Neutrophil (primary cell): ENCODE measurements around the gene MCC.

ENCODE experiments used
- H3K27ac ChIP-seq: fragments of 200-600 bp; sonication (generic); 2 replicates; pipeline ENCODE4 v1.5.1; 2016; ENCODE audit warnings: mild to moderate bottlenecking, moderate library complexity
- H3K27me3 ChIP-seq: fragments of 200-600 bp; sonication (generic); 2 replicates; pipeline ENCODE4 v1.6.0; 2016; ENCODE audit warnings: mild to moderate bottlenecking
- H3K36me3 ChIP-seq: fragments of 200-600 bp; sonication (generic); 2 replicates; pipeline ENCODE4 v1.5.1; 2017
- H3K4me1 ChIP-seq, 2 experiments: fragments of 200-600 bp in 1 of 2; sonication (generic) in 1 of 2; 1 replicate in 1 of 2; 2 replicates in 1 of 2; pipeline versions ENCODE4 v1.5.1 to v1.6.1; 2013 to 2016; ENCODE audit warnings: low read depth in 1 of 2, low read length in 1 of 2, mild to moderate bottlenecking in 1 of 2, moderate library complexity in 1 of 2; ENCODE audit not compliant: control insufficient read depth in 1 of 2, insufficient read depth in 1 of 2
- H3K4me3 ChIP-seq, 2 experiments: fragments of 200-600 bp in 1 of 2; sonication (generic) in 1 of 2; 1 replicate in 1 of 2; 2 replicates in 1 of 2; pipeline ENCODE4 v1.5.1; 2013 to 2016; ENCODE audit warnings: low read depth in 1 of 2, low read length in 1 of 2, mild to moderate bottlenecking in 1 of 2, moderate library complexity in 1 of 2
- H3K9me3 ChIP-seq: fragments of 200-600 bp; sonication (generic); 2 replicates; pipeline ENCODE4 v1.5.1; 2016
- CTCF ChIP-seq: fragments of 200-600 bp; sonication (generic); IDR thresholded peaks from 2 replicates; pipeline ENCODE4 v1.5.1; 2016; ENCODE audit warnings: antibody characterized with exemption

The MCC gene

GRCh38 chr5:113340537-113340936 is 147.7 kb downstream of the MCC start:
- Histone ChIP-seq H3K4me1 (no peaks in the 10 kb centered on the region), H3K4me3 (no peak overlapping the region), H3K27ac (no peak overlapping the region), H3K36me3 (no peaks in the 10 kb centered on the region), H3K9me3 (no peaks in the 10 kb centered on the region), H3K27me3 (peaks cover 50% of the 10 kb centered on the region)
- TF ChIP-seq CTCF, result no peak

- Histone ChIP-seq H3K27me3 (peaks cover 58% of the 10 kb centered on the region), H3K27ac (no peak overlapping the region), H3K36me3 (no peaks in the 10 kb centered on the region), H3K4me3 (no peak overlapping the region), H3K9me3 (no peaks in the 10 kb centered on the region), H3K4me1 (no peaks in the 10 kb centered on the region)
- TF ChIP-seq CTCF, result no peak
Measured at GRCh38 chr5:113338628-113339027, 149.6 kb downstream of the MCC start.

GRCh38 chr5:113337515-113338415 is 150.5 kb downstream of the MCC start:
- Histone ChIP-seq H3K36me3 (no peaks in the 10 kb centered on the region), H3K4me1 (no peaks in the 10 kb centered on the region), H3K4me3 (no peak overlapping the region), H3K9me3 (no peaks in the 10 kb centered on the region), H3K27ac (no peak overlapping the region), H3K27me3 (peaks cover 60% of the 10 kb centered on the region)
- TF ChIP-seq CTCF, result no peak

- Histone ChIP-seq H3K4me3 (no peak overlapping the region), H3K36me3 (no peaks in the 10 kb centered on the region), H3K27ac (no peak overlapping the region), H3K4me1 (no peaks in the 10 kb centered on the region), H3K9me3 (no peaks in the 10 kb centered on the region), H3K27me3 (peaks cover 58% of the 10 kb centered on the region)
- no peak for TF ChIP-seq CTCF
Measured at GRCh38 chr5:113336975-113337374, 151.3 kb downstream of the MCC start.

GRCh38 chr5:113333411-113333810 is 154.8 kb downstream of the MCC start:
- H3K27ac ChIP-seq, result no peak overlapping the region
- no peaks in the 10 kb centered on the region for H3K36me3 ChIP-seq
- peaks cover 52% of the 10 kb centered on the region for H3K27me3 ChIP-seq
- TF ChIP-seq CTCF, result no peak
- H3K4me3 ChIP-seq, result no peak overlapping the region
- H3K9me3 ChIP-seq, result no peaks in the 10 kb centered on the region
- H3K4me1 ChIP-seq, result peaks cover 0 to 3% of the 10 kb centered on the region in 2 experiments
